Activated T-helper 9 cell treated with anti-CD3 and anti-CD28 coated beads, Interleukin-2, amount 50 U/mL, for 16 hours (primary cell): Measurements from ENCODE around the gene SPTLC3.

Experiments
- DNase-seq: peaks from one replicate; pipeline ENCODE4 v3.0.0-alpha.2; 2020; ENCODE audit warnings: low read depth

The SPTLC3 gene

GRCh38 chr20:13186043-13186774, 177.4 kb downstream of the SPTLC3 start:
- no peak for DNase-seq

GRCh38 chr20:13187899-13188298, 179.1 kb downstream of the SPTLC3 start:
- no peak for DNase-seq

GRCh38 chr20:13199279-13199678, 190.5 kb downstream of the SPTLC3 start:
- DNase-seq = no peak

GRCh38 chr20:13200767-13201500, 192.2 kb downstream of the SPTLC3 start:
- no peak for DNase-seq

- no peak for DNase-seq
These were observed 193.8 kb downstream of the SPTLC3 start for GRCh38 chr20:13202565-13202964.

- DNase-seq = no peak
These were observed 196.7 kb downstream of the SPTLC3 start for GRCh38 chr20:13205425-13205824.

- DNase-seq = no peak
These were observed 197.2 kb downstream of the SPTLC3 start for GRCh38 chr20:13205848-13206434.

- no peak for DNase-seq
These were observed 198.2 kb downstream of the SPTLC3 start for GRCh38 chr20:13207016-13207415.

GRCh38 chr20:13211956-13212618, 203.3 kb downstream of the SPTLC3 start:
- no peak for DNase-seq

GRCh38 chr20:13212750-13213149, 204.0 kb downstream of the SPTLC3 start:
- no peak for DNase-seq

- DNase-seq = no peak
These were observed 204.6 kb downstream of the SPTLC3 start for GRCh38 chr20:13213335-13213734.

GRCh38 chr20:13216533-13216932, 207.8 kb downstream of the SPTLC3 start:
- DNase-seq = no peak
